Subcutaneous adipose tissue (tissue), 4 donors: Measurements from ENCODE around the gene BRCC3. TPM values are rescaled to one million over a fixed set of nuclear protein-coding genes. Genes with fewer than 3 reads are reported as not detected.

Experiments
- CTCF ChIP-seq: fragments of 450-650 bp; IDR thresholded peaks from one replicate; pipeline ENCODE4 v1.5.1; 2016; ENCODE audit warnings: low read depth, mild to moderate bottlenecking, control low read depth, antibody characterized with exemption, moderate library complexity
- total RNA-seq, 4 donors: library from RNA; depleted of rRNA; stranded (reverse); fragments of >200 nt; gene quantifications; one replicate each; pipeline ENCODE4 v1.1.0, GENCODE V29; 2016

BRCC3 gene
- total RNA-seq, 4 donors from 2014 or later = 12.8 to 18.7 (median 15.7) TPM

- no peak for TF ChIP-seq CTCF
These were observed 43.2 kb upstream of the BRCC3 start for GRCh38 chrX:155028129-155028528.

- no peak for TF ChIP-seq CTCF
These were observed 42.4 kb upstream of the BRCC3 start for GRCh38 chrX:155028877-155029291.

GRCh38 chrX:155031657-155032056, 39.7 kb upstream of the BRCC3 start:
- TF ChIP-seq CTCF = no peak

GRCh38 chrX:155035688-155036087, 35.6 kb upstream of the BRCC3 start:
- no peak for TF ChIP-seq CTCF

- TF ChIP-seq CTCF = no peak
These were observed 25.0 kb upstream of the BRCC3 start for GRCh38 chrX:155046129-155046810.

- TF ChIP-seq CTCF = no peak
These were observed 24.3 kb upstream of the BRCC3 start for GRCh38 chrX:155046811-155047528.

GRCh38 chrX:155048977-155049619, 22.2 kb upstream of the BRCC3 start:
- TF ChIP-seq CTCF = no peak
